ENCODE measurements around the gene LRRC74B.
"Not testable (repeated sequence)": the region's sequence is repeated elsewhere in the genome, so short reads cannot be mapped to it uniquely, and the experiment has no call there.

The LRRC74B gene

GRCh38 chr22:21070690-21071615 is 25.2 kb downstream of the LRRC74B start:
- DNase-seq (ENCODE audit: low read depth) = no peak
- no peak overlapping the region for H3K4me3 ChIP-seq (ENCODE audit: low read length)
- no peak for TF ChIP-seq CTCF (IDR thresholded peaks at IDR 0.05; ENCODE audit: insufficient read depth, low read depth, low read length, missing control alignments)

GRCh38 chr22:21071796-21072195 is 26.1 kb downstream of the LRRC74B start:
- DNase-seq (ENCODE audit: low read depth); H3K4me3 ChIP-seq (ENCODE audit: low read length): not testable (repeated sequence)

GRCh38 chr22:21073023-21073422 is 27.3 kb downstream of the LRRC74B start:
- peak; percentile 71 for DNase-seq (ENCODE audit: low read depth)
- TF ChIP-seq CTCF (IDR thresholded peaks at IDR 0.05; ENCODE audit: insufficient read depth, low read depth, low read length, missing control alignments) = no peak

GRCh38 chr22:21073482-21073881 is 27.7 kb downstream of the LRRC74B start:
- no peak for TF ChIP-seq CTCF (IDR thresholded peaks at IDR 0.05; ENCODE audit: insufficient read depth, low read depth, low read length, missing control alignments)
- H3K4me3 ChIP-seq (ENCODE audit: low read length) = no peak overlapping the region
- no peak for DNase-seq (ENCODE audit: low read depth)

More at GRCh38 chr22:21073023-21073422, 27.3 kb downstream of the LRRC74B start:
- H3K4me3 ChIP-seq (ENCODE audit: low read length) = no peak overlapping the region

GRCh38 chr22:21074102-21074715 is 28.5 kb downstream of the LRRC74B start:
- H3K4me3 ChIP-seq (ENCODE audit: low read length) = no peak overlapping the region

GRCh38 chr22:21075516-21076138 is 29.9 kb downstream of the LRRC74B start:
- no peak for DNase-seq (ENCODE audit: low read depth)
- TF ChIP-seq CTCF (IDR thresholded peaks at IDR 0.05; ENCODE audit: insufficient read depth, low read depth, low read length, missing control alignments) = no peak
- no peak overlapping the region for H3K4me3 ChIP-seq (ENCODE audit: low read length)

More at GRCh38 chr22:21074102-21074715, 28.5 kb downstream of the LRRC74B start:
- peak; percentile 90 for DNase-seq (ENCODE audit: low read depth)
- TF ChIP-seq CTCF (IDR thresholded peaks at IDR 0.05; ENCODE audit: insufficient read depth, low read depth, low read length, missing control alignments) = no peak

Measured in epithelial cell of esophagus (primary cell).